OCI-LY7 (cell line): ENCODE measurements around the gene TGIF2.

ENCODE experiments used
- EZH2phosphoT487 ChIP-seq: fragments of 200-600 bp; sonication (generic); IDR thresholded peaks from 2 replicates; pipeline ENCODE4 v1.6.1; 2018; ENCODE audit warnings: low read depth, borderline replicate concordance, mild to moderate bottlenecking, mixed run types, antibody characterized with exemption, low read length, moderate library complexity, mixed read lengths
- TF ChIP-seq, protein P1 (sequence below): fragments of 200-600 bp; sonication (generic); conservative IDR thresholded peaks from 2 replicates; pipeline ENCODE4 v1.5.1; 2014; ENCODE audit warnings: mild to moderate bottlenecking, antibody characterized with exemption, low read length, moderate library complexity, mixed read lengths

DNA sequence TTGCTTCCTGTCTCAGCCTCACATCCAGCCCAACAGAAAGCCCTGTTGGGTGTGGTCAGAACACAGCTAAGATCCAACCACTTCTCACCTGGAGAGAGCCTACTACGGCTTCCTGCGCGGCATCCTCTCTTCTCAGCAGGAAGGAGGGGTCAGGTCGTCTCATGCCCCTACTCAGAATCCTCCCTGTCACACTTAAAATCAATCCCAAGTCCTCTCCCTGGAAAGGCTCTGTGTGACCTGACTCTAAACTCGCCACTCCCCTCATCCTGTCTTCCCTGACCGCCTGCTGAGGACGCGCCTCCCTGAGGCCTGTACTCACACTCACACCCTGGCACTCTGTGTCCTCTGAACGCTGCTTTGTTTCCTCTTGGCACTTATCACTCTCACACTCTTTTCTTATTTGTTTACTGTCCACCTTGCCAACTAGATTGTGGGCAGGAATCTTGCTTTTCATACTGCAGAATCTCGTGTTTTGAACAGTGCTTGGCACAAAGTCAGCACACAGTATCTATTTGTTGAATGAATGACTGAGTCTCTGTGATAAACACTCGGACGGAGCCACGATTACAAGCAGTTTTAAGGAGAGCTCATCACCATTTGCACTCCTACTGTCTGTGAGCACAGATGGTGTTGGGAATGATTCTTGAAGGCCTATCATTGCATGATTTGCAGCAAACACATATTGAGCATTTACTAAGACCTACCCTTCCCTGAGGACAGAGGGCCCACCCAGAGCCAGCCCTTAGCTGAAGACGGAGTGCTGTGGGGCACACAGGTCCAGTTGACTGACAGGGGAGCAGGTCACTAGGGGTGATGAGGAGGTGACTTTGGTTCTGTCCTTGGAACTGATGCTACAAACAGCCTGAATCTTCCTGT lies 50.9 kb downstream of the TGIF2 start:
- TF ChIP-seq, protein P1, sequence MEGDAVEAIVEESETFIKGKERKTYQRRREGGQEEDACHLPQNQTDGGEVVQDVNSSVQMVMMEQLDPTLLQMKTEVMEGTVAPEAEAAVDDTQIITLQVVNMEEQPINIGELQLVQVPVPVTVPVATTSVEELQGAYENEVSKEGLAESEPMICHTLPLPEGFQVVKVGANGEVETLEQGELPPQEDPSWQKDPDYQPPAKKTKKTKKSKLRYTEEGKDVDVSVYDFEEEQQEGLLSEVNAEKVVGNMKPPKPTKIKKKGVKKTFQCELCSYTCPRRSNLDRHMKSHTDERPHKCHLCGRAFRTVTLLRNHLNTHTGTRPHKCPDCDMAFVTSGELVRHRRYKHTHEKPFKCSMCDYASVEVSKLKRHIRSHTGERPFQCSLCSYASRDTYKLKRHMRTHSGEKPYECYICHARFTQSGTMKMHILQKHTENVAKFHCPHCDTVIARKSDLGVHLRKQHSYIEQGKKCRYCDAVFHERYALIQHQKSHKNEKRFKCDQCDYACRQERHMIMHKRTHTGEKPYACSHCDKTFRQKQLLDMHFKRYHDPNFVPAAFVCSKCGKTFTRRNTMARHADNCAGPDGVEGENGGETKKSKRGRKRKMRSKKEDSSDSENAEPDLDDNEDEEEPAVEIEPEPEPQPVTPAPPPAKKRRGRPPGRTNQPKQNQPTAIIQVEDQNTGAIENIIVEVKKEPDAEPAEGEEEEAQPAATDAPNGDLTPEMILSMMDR: no peak
- TF ChIP-seq EZH2phosphoT487: no peak
